ENCODE measurements around the gene STYXL1. TPM values are rescaled to one million over a fixed set of nuclear protein-coding genes. Genes with fewer than 3 reads are reported as not detected.

Gene STYXL1
- total RNA-seq, 1 donor from 2014 or later: 35.3 TPM

DNA sequence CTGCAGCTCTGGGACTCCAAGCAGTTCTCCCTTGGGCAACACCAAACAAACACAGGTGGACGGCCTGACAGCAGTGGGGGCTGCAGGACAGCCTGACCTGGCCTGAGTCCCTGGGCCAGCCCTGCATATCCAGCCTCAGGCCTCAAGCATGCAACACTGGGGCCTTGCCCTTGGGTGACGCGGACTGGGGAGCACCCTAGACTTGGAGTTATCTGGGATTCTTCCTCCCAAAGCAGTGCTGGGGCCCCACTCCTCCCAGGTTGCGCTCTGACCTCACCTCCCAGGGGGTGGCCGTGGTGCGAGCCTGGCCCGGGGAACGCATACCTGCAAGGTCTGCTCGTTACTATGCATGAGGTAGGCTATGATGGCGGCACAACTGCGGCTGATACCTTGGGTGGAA is 47.2 kb downstream of the STYXL1 start:
- Mint-ChIP-seq H3K4me1 (no peaks in the 10 kb centered on the region), H3K27me3 (ENCODE audit: low read depth) (no peaks in the 10 kb centered on the region), H3K27ac (no peak overlapping the region), H3K9me3 (no peaks in the 10 kb centered on the region), H3K36me3 (peaks cover 37% of the 10 kb centered on the region), H3K4me3 (no peak overlapping the region)
- TF ChIP-seq, protein P1, sequence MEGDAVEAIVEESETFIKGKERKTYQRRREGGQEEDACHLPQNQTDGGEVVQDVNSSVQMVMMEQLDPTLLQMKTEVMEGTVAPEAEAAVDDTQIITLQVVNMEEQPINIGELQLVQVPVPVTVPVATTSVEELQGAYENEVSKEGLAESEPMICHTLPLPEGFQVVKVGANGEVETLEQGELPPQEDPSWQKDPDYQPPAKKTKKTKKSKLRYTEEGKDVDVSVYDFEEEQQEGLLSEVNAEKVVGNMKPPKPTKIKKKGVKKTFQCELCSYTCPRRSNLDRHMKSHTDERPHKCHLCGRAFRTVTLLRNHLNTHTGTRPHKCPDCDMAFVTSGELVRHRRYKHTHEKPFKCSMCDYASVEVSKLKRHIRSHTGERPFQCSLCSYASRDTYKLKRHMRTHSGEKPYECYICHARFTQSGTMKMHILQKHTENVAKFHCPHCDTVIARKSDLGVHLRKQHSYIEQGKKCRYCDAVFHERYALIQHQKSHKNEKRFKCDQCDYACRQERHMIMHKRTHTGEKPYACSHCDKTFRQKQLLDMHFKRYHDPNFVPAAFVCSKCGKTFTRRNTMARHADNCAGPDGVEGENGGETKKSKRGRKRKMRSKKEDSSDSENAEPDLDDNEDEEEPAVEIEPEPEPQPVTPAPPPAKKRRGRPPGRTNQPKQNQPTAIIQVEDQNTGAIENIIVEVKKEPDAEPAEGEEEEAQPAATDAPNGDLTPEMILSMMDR (IDR thresholded peaks at IDR 0.05; ENCODE audit: unreplicated experiment): no peak
- no peak for DNase-seq (ENCODE audit: low spot score in 2 of 2, unreplicated experiment in 2 of 2)

DNA sequence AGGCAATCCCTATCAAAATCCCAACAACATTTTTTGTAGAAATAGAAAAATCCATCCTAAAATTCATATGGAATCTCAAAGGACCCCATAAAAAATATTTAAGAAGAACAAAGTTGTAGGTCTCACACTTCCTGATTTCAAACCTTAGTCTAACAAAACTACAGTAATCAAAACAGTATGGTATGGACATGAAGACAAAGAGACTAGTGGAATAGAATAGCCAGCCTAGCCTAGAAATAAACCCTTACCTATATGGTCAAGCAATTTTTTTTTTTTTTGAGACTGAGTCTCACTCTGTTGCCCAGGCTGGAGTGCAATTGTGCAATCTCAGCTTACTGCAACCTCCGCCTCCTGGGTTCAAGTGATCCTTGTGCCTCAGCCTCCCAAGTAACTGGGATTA is 49.8 kb downstream of the STYXL1 start:
- Mint-ChIP-seq H3K9me3 (no peaks in the 10 kb centered on the region), H3K4me3 (no peak overlapping the region), H3K36me3 (peaks cover 29% of the 10 kb centered on the region), H3K4me1 (no peaks in the 10 kb centered on the region), H3K27ac (no peak overlapping the region), H3K27me3 (ENCODE audit: low read depth) (no peaks in the 10 kb centered on the region)
- TF ChIP-seq, protein P1 (IDR thresholded peaks at IDR 0.05; ENCODE audit: unreplicated experiment): no peak
- no peak for DNase-seq (ENCODE audit: low spot score in 2 of 2, unreplicated experiment in 2 of 2)

DNA sequence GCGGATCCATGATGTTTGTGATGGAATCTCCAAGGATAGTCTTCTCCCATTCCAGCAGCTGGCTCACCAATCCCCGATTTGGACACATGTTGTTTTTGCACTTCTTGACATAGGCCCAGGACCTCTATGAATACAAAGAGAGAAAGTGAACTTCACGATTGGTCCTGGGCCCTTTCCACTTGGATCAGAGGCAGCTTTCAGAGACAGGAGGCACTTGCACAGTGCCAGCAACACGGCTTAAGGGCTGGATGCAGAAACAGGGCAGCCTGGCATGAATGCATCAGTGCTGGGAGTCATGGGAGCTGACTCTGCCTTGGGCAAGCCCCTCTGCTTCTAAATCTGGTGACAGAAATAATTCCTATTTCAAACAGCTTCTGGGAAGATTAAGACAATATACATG is 51.3 kb downstream of the STYXL1 start:
- H3K4me3 Mint-ChIP-seq: no peak overlapping the region
- peaks cover 26% of the 10 kb centered on the region for H3K36me3 Mint-ChIP-seq
- H3K4me1 Mint-ChIP-seq: no peaks in the 10 kb centered on the region
- no peaks in the 10 kb centered on the region for H3K27me3 Mint-ChIP-seq (ENCODE audit: low read depth)
- H3K9me3 Mint-ChIP-seq: no peaks in the 10 kb centered on the region
- TF ChIP-seq, protein P1 (IDR thresholded peaks at IDR 0.05; ENCODE audit: unreplicated experiment): no peak
- H3K27ac Mint-ChIP-seq: no peak overlapping the region
- no peak for DNase-seq (ENCODE audit: low spot score in 2 of 2, unreplicated experiment in 2 of 2)

DNA sequence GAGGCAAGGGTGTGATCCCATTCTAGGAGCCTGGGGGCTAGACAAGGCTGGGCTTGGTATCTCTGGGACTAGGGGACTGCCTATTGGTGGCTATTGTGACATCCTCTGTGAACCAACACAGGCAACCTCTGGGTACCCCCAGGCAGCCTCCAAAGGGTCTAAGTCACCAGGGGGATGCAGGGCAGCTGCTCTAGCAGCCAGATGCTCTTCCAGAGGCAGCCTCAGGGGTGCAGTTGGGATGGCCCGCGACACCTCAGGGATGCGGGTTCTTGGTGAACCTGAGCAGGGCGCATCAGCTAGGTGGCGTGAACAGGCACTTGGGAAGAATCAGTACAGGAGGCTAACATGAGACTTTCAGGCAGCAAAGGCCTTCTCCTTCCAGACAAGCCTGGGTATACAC is 51.8 kb downstream of the STYXL1 start:
- Mint-ChIP-seq H3K27ac (no peak overlapping the region), H3K4me1 (peaks cover 2% of the 10 kb centered on the region), H3K27me3 (ENCODE audit: low read depth) (no peaks in the 10 kb centered on the region), H3K4me3 (no peak overlapping the region), H3K36me3 (peaks cover 24% of the 10 kb centered on the region), H3K9me3 (no peaks in the 10 kb centered on the region)
- DNase-seq (ENCODE audit: low spot score in 2 of 2, unreplicated experiment in 2 of 2): no peak
- TF ChIP-seq, protein P1 (IDR thresholded peaks at IDR 0.05; ENCODE audit: unreplicated experiment): no peak

DNA sequence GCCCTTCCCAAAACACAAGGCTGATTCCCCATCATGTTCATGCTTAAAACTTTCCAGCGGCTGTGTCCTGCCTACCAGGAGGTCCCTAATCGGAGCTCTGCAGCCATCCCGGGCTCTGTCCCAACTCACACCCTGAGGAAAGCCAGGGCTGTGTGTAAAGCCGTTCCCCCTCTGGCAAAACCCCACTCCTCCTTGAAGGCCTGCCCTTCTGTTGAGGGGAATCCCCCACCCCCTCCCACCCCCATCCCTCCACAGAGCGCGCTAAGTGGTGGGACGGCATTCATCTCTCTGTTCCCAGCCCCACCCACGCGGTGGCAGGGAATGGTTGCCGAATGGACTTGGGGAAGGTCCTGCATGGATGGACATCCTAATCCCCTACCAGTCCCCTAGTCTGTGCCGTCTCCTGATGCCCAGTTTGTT is 52.7 kb downstream of the STYXL1 start:
- H3K4me3 Mint-ChIP-seq: peak overlapping the region; percentile 64
- no peaks in the 10 kb centered on the region for H3K9me3 Mint-ChIP-seq
- peak overlapping the region; percentile 64 for H3K27ac Mint-ChIP-seq
- H3K27me3 Mint-ChIP-seq (ENCODE audit: low read depth): no peaks in the 10 kb centered on the region
- peaks cover 8% of the 10 kb centered on the region for H3K4me1 Mint-ChIP-seq
- H3K36me3 Mint-ChIP-seq: peaks cover 24% of the 10 kb centered on the region
- no peak for DNase-seq (ENCODE audit: low spot score in 2 of 2, unreplicated experiment in 2 of 2)
- TF ChIP-seq, protein P1 (IDR thresholded peaks at IDR 0.05; ENCODE audit: unreplicated experiment): no peak
